ENCODE results near the gene ITPR1.

ITPR1 gene

GRCh38 chr3:4726549-4726948, 233.4 kb downstream of the ITPR1 start:
- H3F3A ChIP-seq (ENCODE audit: insufficient read depth, low read length): no peaks in the 10 kb centered on the region
- no peak overlapping the region for H3K27ac ChIP-seq (ENCODE audit: low read depth, low read length, poor library complexity, severe bottlenecking)
- H3K9me3 ChIP-seq (ENCODE audit: low read length): no peaks in the 10 kb centered on the region
- H3K27me3 ChIP-seq (ENCODE audit: insufficient read depth, low read length): no peaks in the 10 kb centered on the region
- TF ChIP-seq EZH2 (IDR thresholded peaks at IDR 0.05; ENCODE audit: borderline replicate concordance, low read length) (no peak), CTCF (IDR thresholded peaks at IDR 0.05; ENCODE audit: low read length) (no peak)
- H3K9me2 ChIP-seq (ENCODE audit: low read depth, low read length): no peaks in the 10 kb centered on the region
- H4K20me1 ChIP-seq (ENCODE audit: insufficient read depth, low read length): no peaks in the 10 kb centered on the region
- no peak overlapping the region for H3K4me2 ChIP-seq (ENCODE audit: low read length)
- no peak overlapping the region for H3K4me3 ChIP-seq (ENCODE audit: low read depth, low read length, poor library complexity, severe bottlenecking)
- H3K36me3 ChIP-seq (ENCODE audit: insufficient read depth, low read length): no peaks in the 10 kb centered on the region
- H2AFZ ChIP-seq (ENCODE audit: low read length): no peak overlapping the region
- H3K9ac ChIP-seq (ENCODE audit: low read length): no peak overlapping the region
- no peaks in the 10 kb centered on the region for H3K79me2 ChIP-seq (ENCODE audit: insufficient read depth, low read length)
- no peaks in the 10 kb centered on the region for H3K4me1 ChIP-seq (ENCODE audit: insufficient read depth, low read length, severe bottlenecking)

DNA sequence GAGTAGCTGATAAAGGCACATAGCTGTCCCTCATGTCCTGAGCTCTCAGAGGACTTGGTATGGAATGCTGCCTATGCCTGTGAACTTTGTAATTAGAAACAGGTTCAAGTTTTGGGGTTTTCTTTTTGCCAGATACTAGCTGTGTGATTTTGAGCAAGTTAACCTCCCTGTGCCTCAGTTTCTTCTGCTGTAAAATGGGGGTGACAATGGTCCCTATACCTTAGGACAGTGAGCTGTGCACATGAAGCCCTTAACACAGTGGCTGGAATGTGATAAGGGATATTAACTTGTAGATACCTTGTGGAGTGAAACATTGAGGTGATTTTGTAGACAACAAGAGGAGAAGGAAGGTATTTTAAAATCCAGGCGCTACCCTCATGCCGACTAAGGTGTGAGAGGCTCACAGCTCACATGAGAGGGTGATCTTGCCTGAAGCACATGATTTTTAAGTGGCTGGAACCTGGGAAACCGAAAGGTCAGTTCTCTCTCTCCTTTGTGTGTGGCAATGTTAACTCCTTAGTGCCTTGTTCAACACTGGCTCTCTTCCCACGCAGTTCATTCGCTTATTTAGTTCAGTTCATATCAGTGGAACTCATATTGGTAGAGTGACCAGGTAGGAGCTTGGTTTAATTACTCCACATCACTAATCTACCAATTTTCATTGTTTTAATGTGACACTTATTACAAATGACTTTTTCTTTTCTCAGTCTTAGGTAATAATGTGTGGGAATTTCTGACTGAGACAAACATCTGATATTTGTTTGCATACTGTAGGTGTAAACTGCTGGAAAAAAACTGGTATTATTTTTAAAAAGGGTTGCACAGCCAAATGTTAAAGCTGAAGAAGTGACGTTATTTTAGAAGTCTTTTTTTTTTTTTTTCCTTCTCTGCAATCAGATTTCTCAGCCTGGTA, 236.2 kb downstream of the ITPR1 start:
- Histone ChIP-seq H3K4me3 (ENCODE audit: low read depth, low read length, poor library complexity, severe bottlenecking) (no peak overlapping the region), H3K27me3 (ENCODE audit: insufficient read depth, low read length) (no peaks in the 10 kb centered on the region), H3K9me3 (ENCODE audit: low read length) (no peaks in the 10 kb centered on the region), H3K27ac (ENCODE audit: low read depth, low read length, poor library complexity, severe bottlenecking) (no peak overlapping the region), H3K36me3 (ENCODE audit: insufficient read depth, low read length) (no peaks in the 10 kb centered on the region), H3K4me2 (ENCODE audit: low read length) (no peak overlapping the region), H3K79me2 (ENCODE audit: insufficient read depth, low read length) (no peaks in the 10 kb centered on the region), H3F3A (ENCODE audit: insufficient read depth, low read length) (no peaks in the 10 kb centered on the region), H3K9ac (ENCODE audit: low read length) (no peak overlapping the region), H4K20me1 (ENCODE audit: insufficient read depth, low read length) (no peaks in the 10 kb centered on the region), H3K9me2 (ENCODE audit: low read depth, low read length) (no peaks in the 10 kb centered on the region), H3K4me1 (ENCODE audit: insufficient read depth, low read length, severe bottlenecking) (no peaks in the 10 kb centered on the region), H2AFZ (ENCODE audit: low read length) (no peak overlapping the region)
- TF ChIP-seq EZH2 (IDR thresholded peaks at IDR 0.05; ENCODE audit: borderline replicate concordance, low read length): no peak
- no peak for TF ChIP-seq CTCF (IDR thresholded peaks at IDR 0.05; ENCODE audit: low read length)

DNA sequence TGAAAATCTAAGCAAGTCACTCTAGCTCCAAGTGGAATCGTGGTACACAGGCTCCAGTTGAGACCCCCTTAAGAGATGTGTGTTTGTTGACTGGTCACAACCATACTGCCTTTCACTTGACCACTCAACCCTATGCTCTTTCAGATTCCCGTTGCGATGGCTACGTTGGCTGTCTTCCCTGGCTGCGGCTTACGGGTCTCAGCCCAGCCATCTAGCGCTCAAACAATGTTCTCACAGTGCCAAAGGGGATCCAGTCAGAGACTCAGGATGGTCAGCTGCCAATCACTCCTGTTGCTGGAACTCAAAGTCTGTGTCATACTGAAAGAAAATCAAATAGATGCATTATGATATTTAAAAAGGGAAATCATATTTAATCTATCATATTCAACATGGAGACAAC, 237.6 kb downstream of the ITPR1 start:
- H2AFZ ChIP-seq (ENCODE audit: low read length): no peak overlapping the region

More for the DNA sequence above, 237.6 kb downstream of the ITPR1 start:
- no peaks in the 10 kb centered on the region for H3K79me2 ChIP-seq (ENCODE audit: insufficient read depth, low read length)
- H3K4me2 ChIP-seq (ENCODE audit: low read length): no peak overlapping the region
- H3K27ac ChIP-seq (ENCODE audit: low read depth, low read length, poor library complexity, severe bottlenecking): no peak overlapping the region
- H3K4me3 ChIP-seq (ENCODE audit: low read depth, low read length, poor library complexity, severe bottlenecking): no peak overlapping the region
- no peak overlapping the region for H3K9ac ChIP-seq (ENCODE audit: low read length)
- no peaks in the 10 kb centered on the region for H3F3A ChIP-seq (ENCODE audit: insufficient read depth, low read length)
- H4K20me1 ChIP-seq (ENCODE audit: insufficient read depth, low read length): no peaks in the 10 kb centered on the region
- no peaks in the 10 kb centered on the region for H3K27me3 ChIP-seq (ENCODE audit: insufficient read depth, low read length)
- no peaks in the 10 kb centered on the region for H3K4me1 ChIP-seq (ENCODE audit: insufficient read depth, low read length, severe bottlenecking)
- TF ChIP-seq CTCF (IDR thresholded peaks at IDR 0.05; ENCODE audit: low read length) (no peak), EZH2 (IDR thresholded peaks at IDR 0.05; ENCODE audit: borderline replicate concordance, low read length) (no peak)
- no peaks in the 10 kb centered on the region for H3K36me3 ChIP-seq (ENCODE audit: insufficient read depth, low read length)
- H3K9me2 ChIP-seq (ENCODE audit: low read depth, low read length): no peaks in the 10 kb centered on the region
- no peaks in the 10 kb centered on the region for H3K9me3 ChIP-seq (ENCODE audit: low read length)
